ENCODE data around the gene ACSF2.

DNA sequence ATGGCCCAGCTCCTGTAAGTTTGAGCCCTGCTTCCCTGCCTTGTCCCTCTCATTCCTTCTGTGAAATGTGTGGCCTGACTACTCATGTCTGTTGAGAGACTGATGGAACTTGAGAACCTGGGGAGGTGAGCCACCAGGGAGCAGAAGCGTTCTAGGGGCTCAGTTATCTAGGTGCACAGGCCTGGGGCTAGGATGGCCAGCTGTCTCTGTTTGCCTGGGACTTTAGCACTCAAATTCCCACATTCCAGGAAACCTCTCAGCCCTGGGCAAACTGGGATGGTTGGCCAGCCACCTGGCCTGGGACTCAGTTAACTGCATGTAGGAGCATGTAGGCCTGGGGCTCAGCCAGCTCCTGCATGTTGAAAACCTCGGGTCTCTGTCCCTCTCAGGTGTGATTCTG is 97.2 kb downstream of the ACSF2 start:
- TF ChIP-seq, protein P1, sequence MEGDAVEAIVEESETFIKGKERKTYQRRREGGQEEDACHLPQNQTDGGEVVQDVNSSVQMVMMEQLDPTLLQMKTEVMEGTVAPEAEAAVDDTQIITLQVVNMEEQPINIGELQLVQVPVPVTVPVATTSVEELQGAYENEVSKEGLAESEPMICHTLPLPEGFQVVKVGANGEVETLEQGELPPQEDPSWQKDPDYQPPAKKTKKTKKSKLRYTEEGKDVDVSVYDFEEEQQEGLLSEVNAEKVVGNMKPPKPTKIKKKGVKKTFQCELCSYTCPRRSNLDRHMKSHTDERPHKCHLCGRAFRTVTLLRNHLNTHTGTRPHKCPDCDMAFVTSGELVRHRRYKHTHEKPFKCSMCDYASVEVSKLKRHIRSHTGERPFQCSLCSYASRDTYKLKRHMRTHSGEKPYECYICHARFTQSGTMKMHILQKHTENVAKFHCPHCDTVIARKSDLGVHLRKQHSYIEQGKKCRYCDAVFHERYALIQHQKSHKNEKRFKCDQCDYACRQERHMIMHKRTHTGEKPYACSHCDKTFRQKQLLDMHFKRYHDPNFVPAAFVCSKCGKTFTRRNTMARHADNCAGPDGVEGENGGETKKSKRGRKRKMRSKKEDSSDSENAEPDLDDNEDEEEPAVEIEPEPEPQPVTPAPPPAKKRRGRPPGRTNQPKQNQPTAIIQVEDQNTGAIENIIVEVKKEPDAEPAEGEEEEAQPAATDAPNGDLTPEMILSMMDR (optimal IDR thresholded peaks at IDR 0.05 in 1 of 3, IDR thresholded peaks at IDR 0.05 in 1 of 3, conservative IDR thresholded peaks at IDR 0.05 in 1 of 3; ENCODE audit: extremely low read depth in 1 of 3, insufficient read depth in 2 of 3, low read length in 3 of 3): peak in 2 of 3 experiments; percentile 16 to 53
- TF ChIP-seq EZH2 (IDR thresholded peaks at IDR 0.05; ENCODE audit: low read length): no peak
